Muscle of arm (tissue), 14 donors: ENCODE data around the gene CNTNAP5. TPM values are rescaled to one million over a fixed set of nuclear protein-coding genes. Genes with fewer than 3 reads are reported as not detected.

Experiments used
- DNase-seq: peaks from one replicate; pipeline ENCODE4 v3.0.0-alpha.2; 2013
- long read RNA-seq, 11 donors: transcript quantifications; one replicate each; lab custom pipeline, GENCODE V29; 2026
- polyA plus RNA-seq, 12 donors: library from polyadenylated mRNA; unstranded; fragments of 120-200 nt; gene quantifications; one replicate each; pipeline ENCODE4 v1.2.1, GENCODE V29; 2013; ENCODE audit not compliant: insufficient read length in 12 of 12

CNTNAP5 gene
- under 1 TPM in 10 of 12 donors, not detected in 2; 0.09 to 0.57 (median 0.23) TPM for polyA plus RNA-seq
- long read RNA-seq, donor 1, partial matches to known transcripts, result 0 of 1 reads
- long read RNA-seq, donor 1, other reads (novel, unspliced or antisense), result 0 of 1 reads
- long read RNA-seq, donor 2, result 0 reads
- long read RNA-seq, donor 3, result 0 reads
- long read RNA-seq, donor 4, result 0 reads
- long read RNA-seq, donor 5, result 0 reads
- long read RNA-seq, donor 6, result 0 reads
- long read RNA-seq, donor 7, result 0 reads
- long read RNA-seq, donor 8, result 0 reads
- long read RNA-seq, donor 9, result 0 reads
- long read RNA-seq, donor 10, result 0 reads
- long read RNA-seq, donor 11, result 0 reads

DNA sequence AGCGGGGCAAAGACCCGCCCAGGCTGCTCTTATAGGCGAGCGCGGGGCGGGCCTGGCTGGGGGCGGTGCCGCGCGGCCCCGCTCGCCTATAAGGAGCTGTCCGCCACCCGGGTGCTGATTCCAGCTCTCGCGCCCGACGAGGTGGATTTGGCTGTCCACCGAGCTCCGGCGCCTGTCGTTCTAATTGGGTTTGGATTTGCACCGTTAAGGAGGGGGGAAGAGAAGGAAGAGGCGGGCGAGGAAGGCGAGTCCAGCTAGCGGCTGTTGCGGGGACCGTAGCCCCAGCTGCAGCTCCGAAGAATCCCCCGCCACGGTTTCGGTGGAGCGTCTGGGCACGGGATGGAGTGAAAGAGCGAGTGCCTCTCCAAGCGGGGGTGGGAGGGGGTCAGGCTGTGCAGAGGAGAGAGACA, at the start of gene CNTNAP5:
Gene CNTNAP5 (plus strand): TSS at position 117 of the 410 bp plus-strand sequence. CDS start 364 bp downstream, outside the sequence.
- DNase-seq, result peak; percentile 72

DNA sequence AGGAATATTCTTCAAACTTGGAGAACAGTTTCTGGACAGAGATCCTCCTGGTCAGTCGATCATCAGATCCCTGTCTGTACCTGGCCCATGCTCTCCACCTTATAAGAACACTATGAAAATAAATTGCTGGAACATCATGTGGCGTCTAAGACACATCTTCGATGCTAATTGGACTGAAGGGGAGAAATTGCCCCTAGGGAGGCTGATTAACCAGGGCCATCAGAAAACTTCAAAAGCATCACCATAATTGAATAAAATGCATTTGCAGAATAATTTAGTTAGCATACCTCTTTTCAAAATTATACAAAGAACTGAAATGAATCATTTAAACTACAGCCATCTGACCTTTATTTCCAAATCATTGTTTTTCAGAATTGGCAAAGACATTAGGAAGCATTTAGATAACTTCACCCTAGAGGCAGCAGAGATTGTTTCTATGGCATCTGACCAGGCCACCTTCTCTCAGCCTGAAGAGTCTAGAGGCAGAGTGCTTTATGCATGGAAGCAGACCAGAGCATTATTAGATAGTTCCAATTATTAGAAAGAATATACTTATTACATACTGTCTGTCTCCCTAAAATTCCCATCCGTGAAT, 48.9 kb upstream of the CNTNAP5 start:
- DNase-seq, result no peak

DNA sequence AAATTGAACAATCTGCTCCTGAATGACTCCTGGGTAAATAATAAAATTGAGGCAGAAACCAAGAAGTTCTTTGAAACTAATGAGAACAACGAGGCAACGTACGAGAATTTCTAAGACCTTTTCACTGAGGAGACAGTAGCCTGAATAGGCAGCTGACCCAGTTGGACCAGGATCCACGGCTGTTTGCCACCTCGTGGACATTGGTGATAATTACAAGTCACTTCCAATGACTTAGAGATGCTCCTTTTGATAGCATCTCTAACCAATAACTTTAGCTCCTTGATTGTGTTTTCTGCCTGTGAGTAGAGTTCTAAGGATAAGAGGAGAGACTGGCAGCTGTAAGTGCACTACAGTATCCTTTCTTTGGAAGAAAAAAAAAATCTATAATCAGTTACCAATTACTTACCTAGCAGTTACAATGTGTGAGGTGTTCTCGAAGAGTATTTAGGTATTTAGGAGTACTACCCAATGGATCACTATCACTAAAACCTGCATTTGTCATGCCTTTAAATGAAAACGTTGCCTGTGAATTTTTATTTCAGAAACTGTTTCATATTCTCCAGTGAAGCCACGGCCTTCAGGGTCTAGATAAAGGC, 31.3 kb upstream of the CNTNAP5 start:
- no peak for DNase-seq

DNA sequence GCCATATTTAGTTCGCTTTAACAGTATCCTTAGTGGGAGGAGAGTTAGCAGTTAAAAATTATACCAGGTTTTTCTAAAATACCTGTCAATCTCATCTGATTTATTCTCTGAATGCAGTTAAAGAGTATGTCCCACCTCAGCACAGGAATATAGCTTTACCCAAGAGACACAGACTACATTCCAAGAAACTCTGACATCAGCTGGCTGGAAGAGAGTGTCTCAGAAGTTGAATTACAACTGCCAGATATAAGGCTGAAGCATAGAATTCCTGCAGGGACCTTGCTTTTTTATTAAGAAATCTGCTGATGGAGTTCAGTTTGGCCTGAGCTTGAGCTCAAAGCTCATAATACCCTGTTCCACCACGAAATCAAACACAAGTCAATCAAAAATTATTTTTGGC, 25.4 kb upstream of the CNTNAP5 start:
- DNase-seq, result peak; percentile 40

DNA sequence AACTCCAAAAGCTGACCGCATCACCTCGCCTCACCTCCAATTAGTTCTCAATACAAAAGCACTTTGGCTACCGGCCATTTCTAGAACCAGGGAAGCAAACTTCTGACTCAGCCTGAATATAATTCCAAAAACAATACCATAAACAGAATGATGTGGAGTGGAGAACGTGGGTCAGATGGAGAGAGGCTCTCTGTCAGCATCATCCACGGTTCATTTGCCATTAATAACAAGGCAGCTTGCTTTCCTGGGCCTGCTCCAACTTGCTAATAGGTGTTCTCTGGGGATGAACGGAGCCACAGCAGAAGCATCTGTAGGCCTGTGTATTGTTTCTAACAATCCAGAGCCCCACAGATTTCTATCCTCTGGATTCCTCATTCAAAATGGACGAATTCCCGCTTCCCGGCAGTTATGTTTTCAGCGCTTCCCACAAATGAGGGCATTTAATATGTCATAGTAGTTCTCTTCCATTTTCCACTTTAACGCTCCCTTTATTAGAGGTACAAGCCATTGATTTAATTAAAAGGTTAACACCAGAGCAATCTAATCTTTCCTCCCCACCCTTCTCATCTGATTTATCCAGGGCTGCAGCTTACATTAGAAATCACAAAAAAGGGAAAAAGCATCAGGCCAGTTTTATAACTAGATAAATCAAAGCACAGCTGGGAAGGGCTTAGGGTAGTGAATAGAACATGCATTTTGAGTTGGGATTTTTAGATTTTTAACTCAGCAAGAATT, 23.2 kb upstream of the CNTNAP5 start:
- DNase-seq, result peak; percentile 51

DNA sequence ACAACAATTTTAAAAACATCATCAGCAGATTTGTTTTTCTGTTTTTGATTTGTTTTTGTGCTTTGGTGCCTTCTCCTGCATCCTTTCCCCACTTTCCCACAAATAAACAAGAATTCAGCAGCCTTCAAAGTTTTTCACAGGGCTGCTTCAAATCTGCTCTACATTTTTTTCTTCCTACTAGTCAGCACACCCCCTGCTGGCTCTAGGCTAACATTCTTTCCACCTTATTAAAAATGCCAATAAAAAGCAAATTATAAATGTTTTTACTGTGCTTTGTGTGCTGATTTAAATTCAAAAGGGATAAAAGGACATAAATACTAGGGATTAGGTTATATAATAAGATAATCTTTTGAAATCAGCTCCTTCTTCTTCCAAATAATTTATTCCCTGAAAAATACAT, 6.2 kb upstream of the CNTNAP5 start:
- DNase-seq, result no peak

DNA sequence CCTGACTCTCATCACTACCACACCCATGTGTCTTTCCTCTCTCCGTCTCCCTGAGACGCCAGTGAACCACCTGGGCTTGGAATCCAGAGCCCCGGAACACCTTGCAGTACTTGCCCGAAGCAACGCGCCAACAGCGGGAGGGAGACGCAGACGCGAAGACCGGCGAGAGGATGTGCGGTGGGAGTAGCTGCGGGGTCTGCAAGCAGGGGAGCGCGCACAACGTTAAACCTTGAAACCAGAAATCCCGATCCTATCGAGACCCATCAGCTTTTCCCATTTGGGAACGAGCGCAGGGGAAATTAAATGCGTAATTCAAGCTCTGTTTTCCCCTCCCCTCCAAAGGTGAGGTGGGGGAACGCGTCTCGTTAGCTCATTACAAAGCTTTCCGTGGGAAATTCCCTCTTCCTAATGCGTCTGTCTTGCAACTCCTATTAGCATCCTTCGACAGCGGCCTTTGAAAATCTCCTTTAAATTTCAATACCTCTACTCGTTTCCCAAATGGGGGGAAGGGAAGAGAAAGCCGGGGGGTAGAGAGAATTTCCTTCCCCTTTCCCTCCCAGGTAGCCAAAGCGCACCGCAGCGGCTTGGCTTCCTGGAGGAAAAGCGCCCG, 421 bp upstream of the CNTNAP5 start:
- DNase-seq, result no peak

DNA sequence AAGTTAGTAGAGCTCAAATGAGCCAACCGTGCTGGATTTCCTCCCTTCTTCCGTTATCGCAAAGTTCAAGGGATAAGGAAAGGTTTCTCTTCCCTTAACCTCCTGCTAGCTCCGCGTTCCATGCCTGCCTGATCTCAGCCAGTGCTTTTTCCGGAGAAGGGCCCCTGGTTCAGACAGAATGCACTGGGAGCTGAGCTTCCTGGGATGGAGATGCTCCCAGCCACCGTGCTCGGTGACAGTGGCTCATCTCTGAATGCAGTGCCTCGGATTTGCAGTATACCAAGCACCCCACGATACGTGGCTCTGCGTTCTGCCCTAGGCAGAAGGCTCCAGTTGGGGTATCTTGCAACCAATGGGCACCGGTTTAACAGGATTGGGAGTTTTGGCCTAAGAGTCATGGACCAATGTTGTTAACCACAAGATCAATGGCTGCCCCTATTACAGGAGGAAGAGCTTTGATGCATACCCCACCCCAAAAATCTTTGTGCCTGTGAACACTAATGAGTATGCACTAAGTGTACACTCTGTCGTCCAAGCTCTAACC, 876 bp downstream of the CNTNAP5 start:
- DNase-seq, result no peak

DNA sequence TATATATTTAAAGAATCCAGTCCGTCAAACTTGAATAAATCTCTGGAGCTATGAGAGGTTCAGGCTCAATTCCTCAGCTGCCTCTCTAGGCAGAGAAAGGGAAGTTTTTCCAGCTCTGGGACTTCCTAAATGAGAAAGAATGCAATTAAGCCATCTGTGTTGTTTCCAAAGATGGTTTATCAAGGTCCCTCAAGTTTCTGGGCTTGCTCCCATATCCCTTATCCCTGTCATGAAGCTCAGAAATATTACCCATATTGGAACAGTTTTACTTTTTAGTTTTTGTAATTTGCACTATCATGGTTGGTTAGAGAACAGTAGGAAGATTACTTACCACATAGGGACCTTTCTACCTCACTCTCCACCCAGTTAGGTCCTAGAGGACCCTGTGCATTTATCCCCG, 1.4 kb downstream of the CNTNAP5 start:
- DNase-seq, result no peak

DNA sequence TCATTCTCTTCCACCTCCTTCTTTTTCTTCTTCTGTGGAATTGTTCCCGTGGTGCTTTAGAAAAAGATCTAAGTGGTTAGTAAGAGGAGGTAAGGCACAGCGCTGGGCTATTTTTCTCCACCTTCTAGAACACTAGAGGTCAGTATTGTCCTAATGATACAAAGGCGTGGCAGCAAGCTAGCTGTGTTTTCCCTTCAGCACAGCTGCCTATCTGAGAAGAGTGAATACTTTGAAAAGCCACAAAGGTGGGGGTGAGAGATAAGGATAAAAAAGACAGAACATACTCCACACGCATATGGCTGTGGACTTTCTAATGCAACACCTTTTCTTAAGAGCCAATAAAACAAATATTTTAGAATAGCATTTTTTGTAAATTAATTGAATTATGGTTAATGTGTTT, 2.1 kb downstream of the CNTNAP5 start:
- peak; percentile 41 for DNase-seq

DNA sequence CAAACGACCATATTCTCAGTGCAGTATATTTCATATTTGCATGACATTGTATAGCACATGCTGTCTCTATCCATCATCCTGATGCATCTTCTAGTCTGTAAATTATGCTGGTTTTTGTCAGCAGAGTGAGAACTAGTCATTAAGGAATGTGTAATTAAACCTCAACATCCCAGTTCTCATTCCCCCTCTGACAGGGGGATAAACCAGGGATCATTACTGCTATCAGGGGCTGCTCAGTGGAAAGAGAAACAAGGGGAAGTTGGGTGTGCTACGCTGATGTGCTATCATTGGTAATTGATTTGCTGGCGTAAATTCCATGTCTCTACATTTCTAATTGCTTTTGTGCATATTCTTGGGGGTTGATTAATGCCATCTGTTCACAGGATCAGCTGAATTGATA, 7.7 kb downstream of the CNTNAP5 start:
- DNase-seq, result no peak

DNA sequence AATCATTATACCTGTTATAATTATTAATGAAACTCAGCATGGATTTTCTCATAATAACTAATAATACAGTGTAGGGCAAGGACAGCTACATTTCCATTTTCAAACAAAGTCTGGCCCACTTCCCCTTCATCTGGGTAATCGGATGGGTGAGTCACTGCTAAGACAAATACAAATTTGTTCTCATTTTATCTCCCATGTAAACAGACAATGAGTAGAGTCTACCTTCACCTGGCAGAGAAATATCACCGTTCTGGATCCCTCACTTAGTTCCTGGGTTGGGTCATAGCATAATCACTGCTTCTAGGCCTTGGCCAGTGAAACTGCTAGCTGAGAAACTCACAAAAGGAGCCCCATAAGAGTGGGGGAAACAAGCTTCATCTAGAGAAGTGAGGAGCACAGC, 9.2 kb downstream of the CNTNAP5 start:
- no peak for DNase-seq

DNA sequence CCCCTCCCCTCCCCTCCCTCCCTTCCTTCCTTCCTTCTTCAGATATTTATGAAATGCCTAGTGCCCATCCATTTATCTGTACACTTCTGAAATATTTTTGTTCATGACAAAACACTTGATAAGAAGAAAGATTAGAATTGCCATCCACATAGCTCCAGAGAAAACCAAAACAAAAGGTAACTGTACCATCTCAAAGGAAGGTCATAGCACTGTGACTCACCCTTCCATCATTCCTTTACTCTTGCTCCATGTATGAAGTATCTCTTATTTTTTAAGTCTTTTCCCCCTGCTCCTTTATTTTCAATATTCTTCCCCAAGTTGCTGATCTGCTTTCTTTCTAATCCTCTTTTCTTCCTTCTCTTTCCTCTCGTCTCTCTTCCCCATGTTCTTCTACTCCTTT, 9.9 kb downstream of the CNTNAP5 start:
- no peak for DNase-seq

DNA sequence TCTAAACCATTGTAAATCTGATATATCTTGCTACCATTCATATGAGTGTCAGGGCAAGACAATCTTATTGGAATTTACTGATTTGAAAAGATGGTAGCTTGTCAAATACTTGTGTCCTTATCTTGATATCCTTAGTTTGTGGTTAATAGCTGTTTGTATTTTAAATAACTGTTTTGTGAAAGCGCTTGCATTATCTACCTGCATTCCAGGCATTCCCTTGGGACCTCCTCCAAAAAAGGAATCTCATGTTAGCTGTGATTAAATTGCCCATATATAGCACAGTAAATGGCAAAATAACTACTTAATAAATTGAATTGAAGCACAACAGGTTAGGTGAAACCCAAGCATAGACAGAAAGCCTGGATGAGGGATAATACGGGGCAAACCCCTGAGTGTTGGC, 13.9 kb downstream of the CNTNAP5 start:
- no peak for DNase-seq

DNA sequence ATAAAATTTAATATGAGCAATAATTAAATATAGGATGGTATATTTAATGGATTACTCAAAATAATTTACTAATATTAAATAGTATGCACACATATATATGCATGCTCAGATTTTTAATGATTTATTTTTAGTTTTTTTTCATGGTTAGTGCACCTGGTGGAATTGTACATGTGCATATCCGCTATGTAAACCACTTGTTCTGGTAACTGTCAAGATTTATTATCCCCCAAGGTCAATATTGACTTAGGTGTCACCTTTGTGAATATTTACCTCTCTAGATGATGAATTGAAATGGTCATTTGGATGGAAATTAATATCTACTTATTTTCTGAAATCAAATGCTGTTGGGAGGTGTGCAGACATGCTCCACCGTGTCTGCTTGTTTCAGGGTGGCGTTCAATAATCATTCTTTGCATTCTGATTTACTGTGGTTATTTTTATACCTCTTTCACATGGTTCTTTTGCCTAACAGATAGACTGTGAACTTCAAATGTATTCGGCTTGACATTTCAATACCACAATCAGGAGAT, 14.7 kb downstream of the CNTNAP5 start:
- DNase-seq, result no peak

DNA sequence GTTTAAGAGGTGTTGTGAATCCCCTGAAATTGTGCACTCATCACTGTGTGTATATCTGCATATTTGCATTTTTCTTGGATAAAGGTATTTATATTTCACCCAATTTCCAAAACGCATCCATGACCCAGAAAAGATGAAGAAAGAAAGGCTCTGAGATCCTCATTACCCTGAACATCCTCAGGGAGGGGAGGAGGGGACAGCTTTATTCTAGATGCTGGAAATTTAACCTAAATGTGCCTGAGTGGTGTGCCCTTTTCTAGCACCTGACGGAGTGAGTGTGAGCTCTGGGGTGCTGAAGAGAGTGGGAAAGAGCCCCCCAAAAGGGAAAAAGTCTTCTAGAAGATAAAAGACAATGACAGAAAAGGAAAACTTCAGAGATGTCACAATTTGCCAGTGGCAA, 20.8 kb downstream of the CNTNAP5 start:
- DNase-seq, result no peak

DNA sequence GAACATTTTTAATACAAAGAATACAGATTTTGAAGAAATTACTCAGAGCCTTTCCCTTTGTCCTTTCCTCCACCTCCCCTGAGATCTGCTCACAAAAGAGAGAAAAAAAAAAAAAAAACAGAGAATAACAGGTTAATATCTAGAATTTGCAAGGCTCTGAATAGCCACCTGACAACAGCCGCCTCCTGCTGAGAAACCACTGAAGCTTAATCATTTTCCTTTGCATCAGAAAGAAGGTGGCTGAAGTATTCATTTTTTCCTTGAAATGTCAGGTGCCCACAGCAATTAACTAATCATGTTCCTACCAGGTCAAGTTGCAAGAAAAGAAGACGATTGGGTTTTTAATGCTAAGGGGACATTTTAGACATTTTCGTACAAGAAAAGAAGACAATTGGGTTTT, 21.2 kb downstream of the CNTNAP5 start:
- no peak for DNase-seq

DNA sequence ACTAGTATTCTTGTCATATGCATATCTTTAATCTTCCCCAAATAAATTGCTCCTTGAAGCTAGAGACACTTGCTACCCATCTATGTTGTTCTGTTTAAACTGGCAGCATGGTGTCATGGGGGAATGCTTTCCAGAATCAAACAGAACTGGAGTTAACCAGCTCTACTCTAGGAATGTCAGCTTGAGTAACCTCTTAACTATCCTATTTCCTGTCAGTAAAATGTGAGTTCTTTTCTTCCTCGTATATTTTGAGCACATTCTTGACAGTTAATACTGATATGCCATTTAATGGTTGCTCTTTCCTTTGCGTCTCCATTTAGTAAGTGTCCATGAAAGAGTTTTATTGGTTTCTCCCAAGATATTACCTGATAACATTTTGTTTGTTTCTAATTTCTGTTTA, 23.0 kb downstream of the CNTNAP5 start:
- DNase-seq, result no peak

DNA sequence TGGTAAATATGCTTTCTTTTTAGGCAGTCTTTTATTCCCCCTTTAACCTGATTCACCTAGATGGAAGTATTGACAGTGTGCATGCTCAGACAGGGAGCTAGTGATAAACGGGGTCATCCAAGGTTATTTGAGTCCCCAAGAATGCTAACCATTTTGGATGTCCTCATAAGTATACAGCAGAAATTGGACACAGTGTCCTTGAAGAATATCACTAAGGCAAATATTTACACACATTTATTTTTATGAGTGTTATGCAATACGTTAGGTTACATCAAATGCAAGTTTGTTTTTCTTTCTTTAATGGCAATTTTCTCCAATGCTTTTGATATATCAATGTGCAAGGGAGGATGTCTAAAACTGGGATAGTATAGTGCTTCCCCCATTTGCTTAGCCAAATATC, 23.6 kb downstream of the CNTNAP5 start:
- DNase-seq, result no peak

DNA sequence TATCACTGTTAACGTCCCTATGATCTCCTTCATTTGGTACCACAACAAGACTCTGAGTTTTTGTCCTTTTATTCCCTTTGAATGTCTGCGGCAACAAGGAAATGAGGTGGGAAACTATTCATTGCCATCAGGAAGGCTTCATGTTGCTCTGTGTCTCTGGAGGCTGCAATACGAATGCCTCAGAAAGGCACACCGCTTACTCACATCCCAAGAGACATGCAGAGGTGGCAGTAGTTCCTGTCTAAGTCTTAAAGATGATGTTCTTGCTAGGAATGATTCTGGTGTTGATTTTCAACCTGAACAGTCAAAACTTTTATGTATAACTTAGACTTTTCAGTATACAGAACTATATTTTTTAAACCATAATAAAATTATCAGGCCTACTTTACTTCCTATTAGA, 24.0 kb downstream of the CNTNAP5 start:
- DNase-seq, result no peak

DNA sequence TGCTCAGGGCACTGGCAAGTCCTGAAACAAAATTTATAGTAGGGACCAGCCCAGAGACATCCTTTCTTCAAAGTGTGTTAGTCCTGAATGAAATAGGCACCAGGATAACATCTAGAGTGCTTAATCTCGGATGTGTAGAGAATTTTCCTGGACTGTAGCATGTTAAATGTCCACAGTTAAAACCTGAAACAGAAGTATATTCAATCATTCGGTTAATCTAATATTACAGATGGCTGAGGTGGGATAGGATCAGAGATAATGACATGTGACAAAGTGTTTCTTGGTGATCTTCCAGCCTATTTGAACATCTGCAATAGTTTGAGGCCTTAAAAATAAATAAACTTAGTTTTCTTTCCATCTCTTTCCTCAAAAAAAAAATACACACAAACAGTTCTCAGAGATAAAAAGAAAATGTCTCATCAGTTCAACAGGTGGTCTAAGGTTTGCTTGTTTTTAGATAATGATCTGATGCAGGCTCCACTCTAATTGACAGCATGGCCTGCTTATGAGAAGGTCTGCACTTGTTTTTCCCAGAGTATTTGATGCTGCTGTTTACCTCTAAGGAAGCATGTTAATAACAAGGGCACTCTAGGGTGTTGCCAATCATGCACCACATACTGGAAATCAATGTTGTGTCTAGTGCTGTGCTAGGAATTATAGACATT, 25.9 kb downstream of the CNTNAP5 start:
- no peak for DNase-seq
